NCI-H1092 (cell line): Measurements from ENCODE around the gene GATAD2A.

Experiments
- DNase-seq: peaks from one replicate; lab custom pipeline; 2025; lab: John Stamatoyannopoulos, UW

GATAD2A gene

DNA sequence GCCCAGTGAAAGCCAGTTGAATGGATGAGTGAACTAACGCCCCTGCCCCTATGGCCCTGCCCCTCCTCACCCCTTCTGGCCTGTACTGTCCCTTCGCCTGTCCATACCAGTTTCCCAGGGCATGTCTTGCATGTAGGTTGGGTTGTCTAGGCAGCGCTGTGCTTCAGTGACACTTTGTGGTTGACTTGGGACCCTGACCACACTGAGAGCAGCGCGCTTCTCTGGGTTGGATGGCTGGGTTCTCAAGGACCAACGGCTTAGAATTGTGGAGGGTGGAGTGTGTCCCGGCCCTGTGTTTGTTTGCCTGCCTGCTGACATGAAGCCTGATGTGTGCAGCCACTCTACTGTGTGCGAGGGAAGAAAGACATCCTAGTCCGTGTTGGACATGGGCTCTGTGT, 15.8 kb downstream of the GATAD2A start:
- no peak for DNase-seq

DNA sequence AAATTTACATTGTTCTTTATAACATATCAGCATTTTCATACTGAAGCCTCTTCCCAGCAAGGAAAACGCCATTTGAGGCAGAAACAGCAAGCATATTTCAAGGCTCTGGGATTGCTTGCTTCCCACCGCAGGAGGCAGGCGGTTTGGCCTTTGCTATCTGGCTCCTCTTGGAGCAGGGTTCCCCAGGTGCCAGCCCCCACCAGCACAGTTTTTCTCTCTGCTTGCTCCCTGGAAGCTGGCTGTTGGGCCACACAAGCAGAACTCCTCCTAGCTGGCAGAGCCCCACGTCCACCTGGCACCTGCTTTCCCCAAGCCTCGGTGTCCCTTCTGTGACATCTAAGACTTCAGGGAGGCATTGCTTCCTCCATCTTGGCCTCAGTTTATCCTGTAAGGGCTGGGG, 16.7 kb downstream of the GATAD2A start:
- DNase-seq = no peak

DNA sequence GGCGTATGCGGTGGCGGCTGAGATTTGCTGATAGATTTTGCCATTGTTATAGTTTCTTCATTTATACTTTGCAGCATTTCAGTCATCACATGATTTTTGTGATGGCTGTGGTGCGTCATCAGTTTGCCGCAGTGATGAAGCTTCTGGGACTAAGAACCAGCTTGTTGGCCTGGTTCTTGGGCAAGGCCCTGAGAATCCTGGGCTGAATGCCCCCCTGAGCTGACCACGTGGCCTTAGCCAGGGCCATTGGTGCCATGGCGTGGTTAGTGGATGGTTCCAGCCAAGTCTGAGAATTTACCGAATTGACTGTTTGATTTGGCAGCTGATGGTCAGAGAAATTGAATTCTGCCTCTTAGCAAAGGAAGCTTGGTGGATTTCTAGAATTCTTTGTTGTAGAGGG, 17.8 kb downstream of the GATAD2A start:
- no peak for DNase-seq

DNA sequence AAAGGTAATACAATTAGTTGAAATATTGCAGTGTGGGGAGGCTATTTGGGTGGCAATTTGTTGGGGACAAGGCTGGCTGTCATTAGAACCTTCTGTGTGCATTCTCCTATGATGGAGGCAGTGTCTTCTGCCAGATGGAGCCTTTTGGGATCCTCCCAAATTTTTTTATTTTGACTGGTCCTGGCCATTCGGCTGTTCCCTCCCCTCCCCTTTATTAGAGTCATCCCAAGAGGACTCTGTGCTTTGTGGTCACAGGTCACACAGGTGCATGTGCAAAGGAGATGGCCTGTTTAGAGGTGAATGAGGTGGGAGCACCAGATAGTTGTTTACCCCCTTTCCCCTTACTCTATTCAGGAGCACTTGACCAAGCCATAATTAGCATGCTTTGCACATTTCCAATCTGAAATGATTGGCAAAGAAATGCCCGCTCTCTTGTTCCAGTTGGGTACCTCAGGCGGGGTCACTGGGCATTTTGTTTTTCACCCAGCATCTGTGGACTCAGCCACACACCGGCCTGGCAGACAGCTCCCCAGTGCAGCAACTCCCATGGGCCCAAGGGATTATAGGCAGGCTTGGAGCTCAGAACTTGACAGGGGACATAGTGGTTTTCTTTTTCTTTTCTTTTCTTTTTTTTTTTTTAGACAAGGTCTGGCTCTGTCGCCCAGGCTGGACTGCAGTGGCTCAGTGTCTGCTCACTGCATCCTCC, 19.8 kb downstream of the GATAD2A start:
- DNase-seq = no peak

DNA sequence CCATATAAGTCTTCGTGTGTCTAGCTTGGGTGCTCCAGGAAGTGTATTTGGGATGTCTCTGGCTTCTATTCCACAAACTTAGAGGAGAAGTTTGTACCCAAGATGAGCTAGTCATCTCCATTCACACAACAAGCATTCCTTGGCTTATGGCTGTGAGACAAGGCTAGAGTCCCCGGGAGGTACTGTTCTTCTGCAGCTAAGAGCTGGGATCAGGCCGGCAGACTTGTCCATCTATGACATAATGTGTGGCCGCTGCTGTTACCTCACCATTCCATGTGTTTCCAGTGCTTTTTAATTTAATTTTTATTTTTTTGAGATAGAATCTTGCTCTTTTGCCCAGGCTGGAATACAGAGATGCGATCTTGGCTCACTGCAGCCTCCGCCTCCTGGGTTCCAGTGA, 20.7 kb downstream of the GATAD2A start:
- DNase-seq = no peak

DNA sequence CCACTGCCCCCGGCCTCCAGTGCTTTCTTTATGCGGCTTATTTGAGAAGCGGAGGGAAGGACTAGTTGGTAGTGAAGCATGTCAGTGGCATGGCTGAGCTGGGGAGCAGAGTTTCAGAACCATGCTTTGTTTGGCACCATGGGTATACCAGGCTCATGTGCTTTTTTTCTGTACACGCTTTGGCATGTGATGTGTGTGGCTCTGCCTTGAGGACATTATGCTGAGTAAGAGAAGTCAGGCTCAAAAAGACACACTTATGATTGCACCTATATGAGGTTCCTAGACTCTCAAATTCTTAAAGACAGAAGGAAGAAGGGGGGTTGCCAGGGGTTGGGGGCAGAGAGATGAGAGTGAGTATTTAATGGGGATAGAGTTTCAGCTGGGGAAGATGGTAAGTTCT, 21.3 kb downstream of the GATAD2A start:
- DNase-seq = no peak

DNA sequence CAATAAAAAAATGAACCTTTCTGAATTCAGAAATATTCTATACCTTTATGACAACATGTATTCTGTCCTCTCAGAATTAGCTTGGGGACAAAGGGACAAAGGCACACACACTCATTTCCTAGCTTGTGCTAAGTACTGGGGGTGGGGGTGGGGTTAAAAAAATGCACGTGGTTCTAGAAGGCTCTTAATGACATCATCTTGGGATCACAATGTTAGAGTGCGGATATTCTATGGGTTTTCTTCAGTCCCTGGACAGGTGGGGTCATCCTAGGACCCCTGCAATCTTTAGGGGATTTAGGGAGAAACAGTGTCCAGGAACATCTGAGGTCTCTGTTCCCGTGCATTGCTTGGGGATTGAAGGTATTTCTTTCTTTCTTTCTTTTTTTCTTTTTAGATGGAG, 21.8 kb downstream of the GATAD2A start:
- DNase-seq = no peak

- no peak for DNase-seq
Observed at GRCh38 chr19:19427944-19428343, 22.5 kb downstream of the GATAD2A start.

DNA sequence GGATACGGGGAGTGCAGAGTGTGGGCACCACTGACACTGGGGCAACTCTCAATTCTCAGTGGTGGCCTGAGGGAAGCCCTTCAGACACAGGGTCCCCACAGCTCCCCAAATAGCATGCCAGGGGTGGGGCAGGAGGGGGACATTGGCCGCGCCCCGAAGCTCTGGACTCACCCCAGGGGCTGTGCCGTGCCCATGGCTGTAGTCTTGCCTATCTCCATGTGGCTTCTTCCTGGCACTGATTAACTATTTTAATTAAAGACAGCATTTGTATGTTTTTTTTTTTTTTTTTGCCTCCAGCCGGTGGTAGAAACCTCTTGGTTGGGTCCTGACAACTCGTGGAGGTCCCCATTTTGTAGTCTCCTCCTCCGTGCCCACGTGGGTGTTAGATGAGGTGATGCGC, 23.3 kb downstream of the GATAD2A start:
- DNase-seq = no peak

- DNase-seq = no peak
Observed at GRCh38 chr19:19429361-19429760, 23.9 kb downstream of the GATAD2A start.

DNA sequence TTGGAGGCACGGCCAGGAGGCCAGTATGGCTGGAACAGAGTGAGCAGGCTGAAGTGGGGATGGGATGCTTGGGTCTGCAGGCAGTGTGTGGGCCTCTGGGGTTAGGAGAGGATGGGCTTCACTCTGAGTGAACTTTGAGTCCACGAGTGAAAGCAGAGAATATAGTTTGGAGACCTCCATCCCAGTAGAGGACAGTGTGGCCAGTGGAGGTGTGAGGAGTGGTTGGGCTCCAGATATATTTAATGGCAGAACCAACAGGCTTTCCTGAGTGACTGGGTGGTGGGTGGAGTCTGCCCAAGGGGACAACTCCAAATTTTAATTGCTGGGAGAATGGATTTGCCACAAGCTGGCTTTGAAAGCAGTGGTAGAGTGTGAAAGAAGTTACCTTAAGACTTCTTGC, 27.3 kb downstream of the GATAD2A start:
- DNase-seq = no peak

DNA sequence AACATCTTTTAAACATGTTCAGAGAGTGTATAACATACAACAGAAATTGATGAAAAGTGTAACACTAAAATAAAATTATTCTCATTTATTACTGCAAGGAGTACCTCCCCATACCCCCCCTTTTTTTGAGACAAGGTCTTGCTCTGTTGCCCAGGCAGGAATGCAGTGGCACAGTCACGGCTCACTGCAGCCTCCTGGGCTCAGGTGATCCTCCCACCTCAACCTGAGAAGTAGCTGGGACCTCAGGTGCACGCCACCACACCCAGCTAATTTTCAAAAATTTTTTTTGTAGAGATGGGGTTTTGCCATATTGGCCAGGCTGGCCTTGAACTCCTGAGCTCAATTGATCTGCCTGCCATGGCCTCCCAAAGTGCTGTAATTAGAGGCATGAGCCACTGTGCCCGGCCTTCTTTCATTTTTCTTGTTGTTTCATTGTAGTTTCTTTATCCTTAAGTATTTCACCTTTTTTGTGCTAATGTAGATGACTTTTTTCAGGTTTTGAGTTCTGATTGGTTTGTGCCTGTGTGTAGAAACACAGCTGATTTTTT, 28.3 kb downstream of the GATAD2A start:
- DNase-seq = no peak

DNA sequence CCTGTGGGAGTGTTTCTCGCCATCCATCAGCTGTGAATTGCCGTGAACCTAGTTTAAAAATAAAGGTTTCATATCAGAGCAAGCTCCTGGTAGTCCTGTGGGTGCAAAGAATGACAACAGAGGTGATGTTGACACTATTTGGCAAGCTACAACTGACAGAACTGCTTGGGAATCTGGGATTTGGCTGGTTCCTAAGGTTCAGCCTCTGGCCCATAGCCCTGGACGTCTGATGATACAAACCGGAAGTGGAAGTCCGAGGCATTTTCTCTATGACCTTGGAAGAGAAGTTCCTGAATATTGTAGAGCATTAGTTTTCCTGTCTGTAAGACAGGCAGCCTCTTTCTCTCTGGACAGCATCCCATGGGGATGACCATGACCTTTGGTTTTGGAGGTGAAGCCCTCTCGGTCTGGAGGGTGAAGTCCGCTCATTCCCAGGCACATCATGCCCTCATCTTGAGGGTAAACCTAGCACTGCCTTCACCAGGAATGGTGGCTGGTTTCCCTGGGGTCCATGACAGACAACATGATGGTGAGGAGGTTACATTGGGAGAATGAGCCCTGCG, 29.1 kb downstream of the GATAD2A start:
- no peak for DNase-seq

DNA sequence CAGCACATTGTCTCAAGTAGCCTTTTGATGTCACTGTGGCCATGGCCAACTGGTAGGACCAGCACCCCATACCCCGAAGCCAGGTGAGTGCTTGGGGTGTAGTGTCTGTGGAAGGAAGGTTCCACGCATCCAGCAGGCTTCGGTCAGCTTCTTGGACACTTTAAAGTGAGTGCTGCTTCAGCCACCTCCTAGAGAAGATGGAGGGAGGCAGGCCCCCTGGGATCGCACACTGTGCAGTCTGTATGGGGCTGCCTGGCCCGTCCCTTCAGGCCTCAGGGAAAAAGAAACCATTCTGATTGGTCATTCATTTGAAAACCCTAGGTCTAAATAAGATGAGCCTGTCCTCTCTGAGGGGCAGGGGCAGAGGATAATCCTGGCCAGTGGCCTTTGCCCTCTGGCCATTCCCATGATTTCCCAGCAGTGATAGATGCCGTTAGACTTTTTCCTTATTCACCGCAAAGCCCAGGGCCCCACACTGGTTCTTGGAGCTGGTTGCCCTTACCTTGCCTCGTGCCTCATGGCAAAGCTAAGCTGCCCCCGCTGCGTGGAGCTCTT, 30.7 kb downstream of the GATAD2A start:
- no peak for DNase-seq

GRCh38 chr19:19438366-19439175, 33.1 kb downstream of the GATAD2A start:
- DNase-seq = no peak

GRCh38 chr19:19439176-19439482, 33.7 kb downstream of the GATAD2A start:
- no peak for DNase-seq

- no peak for DNase-seq
Observed at GRCh38 chr19:19443283-19443682, 37.8 kb downstream of the GATAD2A start.

GRCh38 chr19:19443902-19444680, 38.6 kb downstream of the GATAD2A start:
- DNase-seq = no peak

DNA sequence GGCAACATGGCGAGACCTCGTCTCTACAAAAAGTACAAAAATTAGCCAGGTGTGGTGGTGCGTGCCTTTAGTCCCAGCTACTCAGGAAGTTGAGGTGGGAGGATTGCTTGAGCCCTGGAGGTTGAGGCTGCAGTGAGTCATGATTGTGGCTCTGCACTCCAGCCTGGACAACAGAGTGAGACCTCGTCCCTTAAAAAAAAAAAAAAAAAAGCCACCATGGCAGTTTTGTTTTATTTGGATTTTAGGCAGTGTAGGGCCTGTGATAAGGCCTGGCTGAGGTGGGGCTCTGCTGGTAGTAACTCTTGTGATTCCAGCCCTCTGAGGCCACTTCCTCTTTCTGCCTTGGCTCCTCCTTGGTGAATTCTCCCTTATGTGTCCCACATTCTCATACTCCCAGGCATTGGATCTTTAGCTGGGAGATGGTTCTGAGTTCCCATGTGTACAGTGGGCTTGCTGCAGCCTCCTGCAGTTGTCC, 39.2 kb downstream of the GATAD2A start:
- no peak for DNase-seq

GRCh38 chr19:19445288-19445687, 39.8 kb downstream of the GATAD2A start:
- no peak for DNase-seq

DNA sequence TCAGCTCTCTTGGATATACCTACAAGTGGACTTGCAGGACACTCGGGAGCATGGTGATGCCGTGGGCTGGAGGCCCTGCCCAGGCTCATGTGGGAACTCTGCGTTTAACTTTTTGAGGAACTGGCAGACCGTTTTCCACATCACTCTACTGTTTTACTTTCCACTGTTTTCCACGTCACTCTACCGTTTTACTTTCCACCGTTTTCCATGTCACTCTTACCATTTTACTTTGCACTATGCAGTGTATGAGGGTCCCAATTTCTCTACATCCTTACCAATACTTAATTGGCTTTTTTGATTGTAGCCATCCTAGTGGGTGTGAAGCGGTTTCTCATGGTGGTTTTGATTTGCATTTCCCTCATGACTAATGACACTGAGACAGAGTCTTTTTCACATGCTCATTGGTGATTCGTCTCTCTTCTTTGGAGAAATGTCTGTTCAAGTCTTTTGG, 40.5 kb downstream of the GATAD2A start:
- DNase-seq = no peak
